GM21381 (cell line): ENCODE data around the gene TNPO1.
"Not testable (repeated sequence)": the region's sequence is repeated elsewhere in the genome, so short reads cannot be mapped to it uniquely, and the experiment has no call there.

Experiments
- ATAC-seq: cut with Tn5 transposase; IDR thresholded peaks from one replicate; pipeline ENCODE4 v1.9.1; 2021; ENCODE audit warnings: mild to moderate bottlenecking, moderate library complexity; ENCODE audit not compliant: unreplicated experiment

Gene TNPO1

GRCh38 chr5:72925336-72926010, 109.0 kb downstream of the TNPO1 start:
- ATAC-seq, result no peak

GRCh38 chr5:72932686-72933085, 116.2 kb downstream of the TNPO1 start:
- not testable (repeated sequence) for ATAC-seq

- not testable (repeated sequence) for ATAC-seq
Observed at GRCh38 chr5:72934953-72935725, 118.7 kb downstream of the TNPO1 start.

- ATAC-seq, result no peak
Observed at GRCh38 chr5:72936893-72937292, 120.4 kb downstream of the TNPO1 start.

DNA sequence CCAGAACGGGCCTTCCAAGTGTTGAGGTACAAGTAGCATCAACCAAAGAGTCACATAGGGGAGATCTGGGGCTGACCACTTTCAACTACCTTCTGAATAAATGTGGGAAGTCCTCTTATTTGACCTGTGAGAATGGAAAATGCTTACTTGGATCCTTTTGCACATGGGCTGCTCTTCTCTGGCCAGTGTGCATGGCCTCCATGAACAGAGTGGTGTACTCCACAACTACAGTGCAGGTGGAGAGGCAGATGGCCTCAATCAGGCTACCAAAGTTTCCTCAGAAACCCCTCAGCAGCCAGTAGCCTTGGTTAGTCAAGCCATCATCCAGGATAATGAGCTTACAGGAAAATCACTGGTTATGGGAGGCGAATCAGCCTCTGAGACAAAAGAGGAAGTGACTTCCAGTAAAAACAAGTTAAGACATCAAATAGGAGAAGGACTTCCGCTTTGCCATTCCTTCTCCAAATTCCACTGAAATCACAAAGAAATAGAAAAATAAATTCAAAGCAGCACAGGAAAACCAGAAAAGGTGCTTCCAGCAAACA, 121.1 kb downstream of the TNPO1 start:
- ATAC-seq, result no peak

- no peak for ATAC-seq
Observed at GRCh38 chr5:72938206-72938605, 121.7 kb downstream of the TNPO1 start.

DNA sequence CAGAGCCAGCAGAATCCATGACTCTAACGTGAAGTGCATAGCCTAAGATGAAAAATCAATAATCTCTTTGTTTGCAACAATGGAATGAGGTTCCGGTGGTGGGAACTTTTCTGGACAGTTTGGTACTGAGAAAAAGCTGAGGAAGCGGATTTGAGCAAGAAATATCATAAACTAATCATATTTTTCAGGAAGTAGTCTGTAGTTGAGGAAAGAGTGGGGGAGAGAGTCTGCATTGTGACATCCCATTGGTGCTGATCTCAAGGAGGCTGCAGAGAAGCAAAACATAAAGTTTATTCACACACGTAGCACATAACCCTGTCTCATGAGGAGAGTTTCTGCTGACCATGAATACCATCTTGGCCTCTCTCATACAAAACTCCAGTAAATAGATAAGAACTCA, 123.6 kb downstream of the TNPO1 start:
- ATAC-seq, result no peak

DNA sequence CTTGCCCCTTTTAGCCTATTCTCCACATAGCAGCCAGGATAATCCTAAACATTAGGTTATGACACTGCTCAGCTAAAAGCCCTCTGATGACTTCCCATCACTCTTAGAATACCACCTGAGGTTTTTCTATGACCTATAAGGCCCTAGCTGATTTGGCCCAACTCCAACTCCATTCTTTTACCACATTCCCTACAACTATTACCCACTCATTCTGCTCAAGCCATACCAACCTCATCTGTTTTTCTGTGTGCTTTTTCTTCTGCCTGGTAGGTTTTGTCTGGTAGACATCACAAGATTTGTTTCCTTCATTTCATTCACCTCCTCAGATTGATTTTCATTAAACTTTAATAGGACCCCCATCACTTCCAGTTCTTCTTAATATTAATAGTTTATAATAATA, 126.8 kb downstream of the TNPO1 start:
- no peak for ATAC-seq

DNA sequence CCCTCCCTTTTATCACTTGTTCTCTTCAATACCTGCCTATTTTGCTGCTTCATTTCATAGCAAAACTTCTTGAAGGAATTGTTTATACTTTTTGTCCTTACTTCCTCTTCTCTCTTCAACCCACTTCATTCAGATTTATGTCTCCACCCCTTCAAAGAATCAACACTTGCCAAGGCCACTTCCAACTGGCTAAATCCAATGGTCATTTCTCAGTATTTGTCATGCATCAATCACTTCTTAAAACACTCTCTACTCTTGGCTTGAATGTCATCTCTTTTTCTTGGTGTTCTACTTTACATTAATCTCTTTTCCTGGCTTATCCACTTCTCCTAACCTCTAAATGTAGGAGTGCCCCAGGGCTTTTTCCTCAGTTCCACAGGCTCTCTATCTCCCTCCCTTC, 131.0 kb downstream of the TNPO1 start:
- no peak for ATAC-seq

GRCh38 chr5:72949481-72949880, 133.0 kb downstream of the TNPO1 start:
- no peak for ATAC-seq

GRCh38 chr5:72951671-72952468, 135.4 kb downstream of the TNPO1 start:
- ATAC-seq, result no peak

DNA sequence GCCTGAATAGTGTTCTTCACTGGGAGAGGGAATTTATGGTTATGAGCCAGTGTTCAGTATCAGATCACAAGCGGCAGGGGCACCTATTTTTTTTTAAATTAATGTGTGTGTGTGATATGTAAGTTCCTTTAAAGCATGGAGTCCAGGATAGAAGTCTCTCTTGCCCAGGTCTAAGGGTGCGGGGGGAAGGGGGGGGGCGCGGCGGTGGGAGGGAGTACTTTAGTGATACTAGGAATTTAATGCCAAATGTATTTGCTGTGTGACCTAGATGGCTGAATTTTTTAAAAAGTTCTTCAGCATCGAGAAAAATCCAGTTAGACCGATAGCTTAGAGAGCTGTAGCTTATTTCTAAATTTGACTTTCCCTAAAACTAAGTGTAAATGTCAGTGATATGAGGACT, 137.9 kb downstream of the TNPO1 start:
- ATAC-seq, result no peak

DNA sequence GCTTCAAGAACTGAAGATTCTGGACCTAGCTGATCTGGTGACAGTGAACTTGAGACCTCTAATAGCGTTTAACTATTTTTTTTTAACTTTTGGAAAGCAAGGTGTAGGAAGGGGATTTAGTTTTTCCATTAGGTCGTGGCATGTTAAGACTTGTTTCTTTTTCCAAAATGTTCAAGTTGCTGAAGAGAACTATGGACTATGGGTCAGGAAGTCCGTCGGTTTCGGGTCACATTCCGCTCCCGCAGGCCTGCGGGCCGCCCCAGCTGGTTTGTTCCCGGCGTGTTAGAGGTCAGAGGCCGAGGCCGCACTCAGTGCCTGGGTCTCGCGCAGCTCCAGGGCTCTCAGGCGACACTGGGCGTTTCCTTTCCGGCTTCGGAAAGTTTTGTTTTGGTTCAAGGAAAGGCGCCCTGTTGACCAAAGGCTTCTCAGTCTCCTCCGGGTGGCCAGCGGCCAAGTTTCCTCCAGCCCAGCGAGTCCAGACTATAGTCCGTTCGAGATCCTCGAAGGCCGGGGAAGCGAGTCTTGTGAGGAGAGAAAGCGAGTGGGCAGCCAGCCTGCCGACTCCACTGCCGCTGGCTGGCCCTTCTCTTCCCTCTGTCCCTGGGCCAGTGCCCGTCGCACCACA, 138.8 kb downstream of the TNPO1 start:
- peak; percentile 38 for ATAC-seq

- peak; percentile 93 for ATAC-seq
Observed at GRCh38 chr5:72955768-72956323, 139.4 kb downstream of the TNPO1 start, which contains the start of gene FCHO2. Gene FCHO2 (plus strand): TSS chr5:72956041. CDS start chr5:72956097, 56 bp downstream.

GRCh38 chr5:72956324-72957140, 140.1 kb downstream of the TNPO1 start:
- peak; percentile 34 for ATAC-seq

DNA sequence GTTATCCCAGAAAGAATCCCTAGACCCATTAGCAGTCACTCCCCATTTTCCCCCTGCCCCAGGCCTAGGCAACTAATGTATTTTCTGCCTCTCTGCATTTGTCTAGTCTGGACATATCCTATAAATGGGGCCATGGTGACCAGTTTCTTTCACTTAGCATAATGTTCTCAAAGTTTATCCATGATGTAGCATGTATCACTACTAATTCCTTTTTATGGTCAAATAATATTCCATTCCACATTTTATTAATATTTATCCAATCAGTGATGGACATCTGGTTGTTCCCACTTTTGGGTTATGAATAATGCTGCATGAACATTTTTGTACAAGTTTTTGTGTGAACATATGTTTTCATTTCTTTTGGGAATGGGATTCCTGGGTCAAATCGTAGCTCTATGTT, 140.9 kb downstream of the TNPO1 start:
- ATAC-seq, result no peak

DNA sequence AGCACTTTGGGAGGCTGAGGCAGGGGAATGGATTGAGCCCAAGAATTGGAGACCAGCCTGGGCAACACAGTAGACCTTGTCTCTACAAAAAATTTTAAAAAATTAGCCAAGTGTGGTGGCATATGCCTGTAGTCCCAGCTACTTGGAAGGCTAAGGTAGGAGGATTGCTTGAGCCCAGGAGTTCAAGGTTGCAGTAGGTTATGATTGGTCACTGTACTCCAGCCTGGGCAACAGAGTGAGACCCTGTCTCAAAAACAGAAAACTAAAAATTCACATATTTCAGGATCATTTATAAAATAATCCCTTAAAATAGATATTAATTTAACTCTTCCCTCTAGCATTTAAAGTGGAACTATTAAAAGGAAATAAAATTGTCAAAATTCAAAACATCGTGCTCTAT, 142.8 kb downstream of the TNPO1 start:
- no peak for ATAC-seq
